Gastroesophageal sphincter (tissue), 4 donors: ENCODE data around the gene SLIT3. TPM values are rescaled to one million over a fixed set of nuclear protein-coding genes. Genes with fewer than 3 reads are reported as not detected.

Experiments
- ATAC-seq: fragments of 150-250 bp; one replicate; pipeline ENCODE4 v1.9.1; 2016; ENCODE audit warnings: mild to moderate bottlenecking, moderate library complexity
- H3K27ac ChIP-seq, 4 donors: fragments of 200-600 bp; sonication (generic) in 3 of 4; 1 replicate in 3 of 4; 2 replicates in 1 of 4; pipeline ENCODE4 v1.5.1; 2016 to 2019
- H3K27me3 ChIP-seq: fragments of 200-600 bp; sonication (generic); one replicate; pipeline ENCODE4 v1.5.1; 2019
- H3K36me3 ChIP-seq, 2 donors: fragments of 200-600 bp; sonication (generic); one replicate each; pipeline ENCODE4 v1.5.1; 2019; ENCODE audit warnings: control low read depth in 1 of 2
- H3K4me1 ChIP-seq, 3 donors: fragments of 200-600 bp; sonication (generic); 1 replicate in 2 of 3; 2 replicates in 1 of 3; pipeline ENCODE4 v1.5.1; 2016 to 2019; ENCODE audit warnings: control low read depth in 2 of 3
- H3K4me3 ChIP-seq, 2 donors: fragments of 200-600 bp; sonication (generic); one replicate each; pipeline ENCODE4 v1.5.1; 2019; ENCODE audit warnings: mild to moderate bottlenecking in 1 of 2, moderate library complexity in 1 of 2
- H3K9me3 ChIP-seq, 3 donors: fragments of 200-600 bp; sonication (generic); one replicate each; pipeline ENCODE4 v1.5.1; 2017 to 2019; ENCODE audit warnings: control low read depth in 2 of 3
- CTCF ChIP-seq, 4 experiments: fragments of 200-600 bp in 2 of 4; fragments of 450-650 bp in 2 of 4; sonication (generic) in 1 of 4; IDR thresholded peaks; one replicate each; pipeline ENCODE4 v1.5.1; 2017 to 2019; ENCODE audit warnings: antibody characterized with exemption in 4 of 4, mild to moderate bottlenecking in 2 of 4, moderate library complexity in 2 of 4
- EP300 ChIP-seq: sonication (generic); formaldehyde crosslinking; IDR thresholded peaks from one replicate; pipeline ENCODE4 v1.6.1; 2017; ENCODE audit warnings: antibody characterized with exemption, mild to moderate bottlenecking
- POLR2A ChIP-seq, 2 donors: fragments of 450-650 bp; IDR thresholded peaks; one replicate each; pipeline ENCODE4 v1.6.1; 2017; ENCODE audit warnings: antibody characterized with exemption in 2 of 2, mild to moderate bottlenecking in 2 of 2, moderate library complexity in 1 of 2
- POLR2AphosphoS5 ChIP-seq: sonication (generic); formaldehyde crosslinking; IDR thresholded peaks from one replicate; pipeline ENCODE4 v1.6.1; 2017; ENCODE audit warnings: antibody characterized with exemption
- WGBS, 2 donors: methylation state at CpG; one replicate each; pipeline ENCODE4 v1.1.5; 2018; ENCODE audit warnings: low coverage in 1 of 2; 5-methylcytosine and 5-hydroxymethylcytosine counted together
- total RNA-seq, 4 donors: library from RNA; depleted of rRNA; stranded (reverse); fragments of >200 nt; gene quantifications; one replicate each; pipeline ENCODE4 v1.1.0, GENCODE V29; 2016

SLIT3 gene
- total RNA-seq, 4 donors from 2014 or later = 29.6 to 76.3 (median 31.1) TPM

- Histone ChIP-seq H3K4me1 (peaks cover 4 to 21% (median 13%) of the 10 kb centered on the region in 3 donors), H3K27me3 (no peaks in the 10 kb centered on the region), H3K27ac (peak overlapping the region in 1 of 4 donors; percentile 8), H3K36me3 (no peaks in the 10 kb centered on the region), H3K4me3 (no peak overlapping the region), H3K9me3 (no peaks in the 10 kb centered on the region)
- ATAC-seq = no peak
- 68 to 73% methylated on average over 4 of the region's 4 CpGs for WGBS, 2 donors
- no peak for TF ChIP-seq CTCF (IDR thresholded peaks at IDR 0.05)
- TF ChIP-seq POLR2A (IDR thresholded peaks at IDR 0.05) = no peak
- no peak for TF ChIP-seq POLR2AphosphoS5
- no peak for TF ChIP-seq EP300
These were observed 382.9 kb downstream of the SLIT3 start for GRCh38 chr5:168917947-168918600.

DNA sequence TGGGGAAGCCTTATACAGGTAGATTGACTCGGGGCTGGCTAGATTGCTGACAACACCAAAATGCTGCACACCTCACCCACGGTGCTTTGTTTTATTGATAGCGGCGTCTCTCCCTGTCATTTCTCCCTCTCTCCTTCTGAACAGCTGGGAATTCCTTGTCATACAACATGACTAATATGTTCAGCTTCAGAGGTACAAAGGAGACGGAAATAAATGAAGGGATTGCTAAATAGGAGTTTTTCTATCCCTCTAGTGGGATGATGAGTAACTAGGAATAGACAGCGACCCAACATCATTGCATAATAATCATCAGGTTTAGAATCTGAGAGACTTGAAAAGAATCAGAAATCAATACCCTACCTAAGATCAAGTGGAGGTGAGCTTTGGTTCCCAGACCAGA is 384.1 kb downstream of the SLIT3 start:
- Histone ChIP-seq H3K27ac (peak overlapping the region in 3 of 4 donors; percentile 39 to 60 (median 60)), H3K36me3 (no peaks in the 10 kb centered on the region), H3K27me3 (no peaks in the 10 kb centered on the region), H3K4me1 (peaks cover 4 to 21% (median 13%) of the 10 kb centered on the region in 3 donors), H3K9me3 (no peaks in the 10 kb centered on the region), H3K4me3 (no peak overlapping the region)
- peak; percentile 81 for ATAC-seq
- TF ChIP-seq POLR2AphosphoS5 (peak; percentile 31), EP300 (no peak)
- 7 to 35% methylated on average over 5 to 6 of the region's 6 CpGs for WGBS, 2 donors

GRCh38 chr5:168916266-168916665 is 384.7 kb downstream of the SLIT3 start:
- no peak for TF ChIP-seq POLR2A (IDR thresholded peaks at IDR 0.05)
- peak; percentile 75 for TF ChIP-seq POLR2AphosphoS5
- Histone ChIP-seq H3K9me3 (no peaks in the 10 kb centered on the region), H3K4me1 (peaks cover 4 to 21% (median 13%) of the 10 kb centered on the region in 3 donors), H3K27ac (peak overlapping the region in 3 of 4 donors; percentile 39 to 60 (median 60)), H3K36me3 (no peaks in the 10 kb centered on the region), H3K4me3 (no peak overlapping the region), H3K27me3 (no peaks in the 10 kb centered on the region)
- peak; percentile 85 for ATAC-seq
- WGBS, 2 donors = 0 to 17% methylated on average over 1 to 5 of the region's 5 CpGs

DNA sequence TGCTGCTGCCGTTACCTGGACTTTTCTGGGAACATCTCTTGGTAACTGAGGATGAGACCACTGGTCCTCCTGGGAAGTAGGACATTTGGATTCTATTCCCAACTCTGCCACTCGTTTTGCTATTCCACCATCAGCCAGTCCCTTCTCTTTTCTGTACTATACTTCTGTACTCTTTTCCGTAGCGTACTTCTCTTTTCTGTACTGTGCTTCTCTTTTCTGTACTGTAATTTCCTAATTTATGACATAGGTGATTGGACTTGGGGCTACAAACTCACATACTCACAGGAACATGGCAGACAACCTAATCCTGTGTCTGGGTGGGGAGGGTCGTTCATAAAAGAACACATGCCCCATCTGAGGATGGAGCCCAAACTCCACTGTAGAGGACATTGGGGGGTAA is 386.4 kb downstream of the SLIT3 start:
- H3K27me3 ChIP-seq = no peaks in the 10 kb centered on the region
- peaks cover 4 to 21% (median 13%) of the 10 kb centered on the region in 3 donors for H3K4me1 ChIP-seq
- TF ChIP-seq POLR2A (IDR thresholded peaks at IDR 0.05) (no peak), CTCF (IDR thresholded peaks at IDR 0.05) (no peak), POLR2AphosphoS5 (no peak), EP300 (no peak)
- WGBS, 2 donors = 75 to 89% methylated on average over 4 to 5 of the region's 5 CpGs
- H3K9me3 ChIP-seq = no peaks in the 10 kb centered on the region
- H3K4me3 ChIP-seq = no peak overlapping the region
- ATAC-seq = no peak
- H3K36me3 ChIP-seq = no peaks in the 10 kb centered on the region
- H3K27ac ChIP-seq = no peak overlapping the region

GRCh38 chr5:168910874-168911273 is 390.1 kb downstream of the SLIT3 start:
- 76 to 77% methylated on average over 6 of the region's 6 CpGs for WGBS, 2 donors
- Histone ChIP-seq H3K36me3 (no peaks in the 10 kb centered on the region), H3K4me1 (peaks cover 0 to 6% (median 0%) of the 10 kb centered on the region in 3 donors), H3K9me3 (no peaks in the 10 kb centered on the region), H3K27me3 (no peaks in the 10 kb centered on the region), H3K4me3 (no peak overlapping the region), H3K27ac (no peak overlapping the region)
- TF ChIP-seq CTCF (IDR thresholded peaks at IDR 0.05) (no peak), POLR2AphosphoS5 (no peak), EP300 (no peak), POLR2A (IDR thresholded peaks at IDR 0.05) (no peak)
- no peak for ATAC-seq

DNA sequence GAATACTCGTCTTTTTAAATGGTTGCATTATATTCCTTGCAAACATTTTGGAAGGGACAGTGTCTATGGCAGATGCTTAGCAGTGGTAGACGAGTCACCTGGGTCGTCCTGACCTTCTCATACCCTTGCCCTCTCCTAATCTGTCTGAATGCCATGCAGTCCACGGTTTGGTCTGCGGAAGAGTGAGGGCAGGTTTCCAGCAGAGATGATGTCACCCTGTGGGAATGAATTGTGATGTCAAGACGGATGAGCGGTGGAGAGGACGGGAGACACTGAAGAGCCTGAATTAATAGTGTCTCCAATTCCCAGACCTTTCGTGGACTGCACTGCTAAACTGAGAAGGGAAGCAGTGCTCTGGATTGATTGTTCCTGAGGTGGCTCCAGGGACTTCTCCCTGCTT is 392.7 kb downstream of the SLIT3 start:
- peaks cover 0 to 5% (median 0%) of the 10 kb centered on the region in 3 donors for H3K4me1 ChIP-seq
- H3K4me3 ChIP-seq = no peak overlapping the region
- H3K9me3 ChIP-seq = no peaks in the 10 kb centered on the region
- H3K36me3 ChIP-seq = no peaks in the 10 kb centered on the region
- no peak overlapping the region for H3K27ac ChIP-seq
- ATAC-seq = no peak
- TF ChIP-seq POLR2AphosphoS5 (no peak), POLR2A (IDR thresholded peaks at IDR 0.05) (no peak), CTCF (IDR thresholded peaks at IDR 0.05) (no peak)
- 43 to 73% methylated on average over 1 to 7 of the region's 9 CpGs for WGBS, 2 donors
- H3K27me3 ChIP-seq = no peaks in the 10 kb centered on the region
